HG02610 (cell line): ENCODE measurements around the gene CLSTN2.

Source experiments
- ATAC-seq: cut with Tn5 transposase; IDR thresholded peaks from one replicate; pipeline ENCODE4 v1.9.1; 2021; ENCODE audit warnings: mild to moderate bottlenecking, moderate library complexity; ENCODE audit not compliant: unreplicated experiment

The CLSTN2 gene

GRCh38 chr3:140004271-140004670 is 69.3 kb downstream of the CLSTN2 start:
- no peak for ATAC-seq

GRCh38 chr3:140006331-140006730 is 71.3 kb downstream of the CLSTN2 start:
- ATAC-seq, result no peak

GRCh38 chr3:140007081-140007480 is 72.1 kb downstream of the CLSTN2 start:
- no peak for ATAC-seq

- ATAC-seq, result no peak
Observed at GRCh38 chr3:140007911-140008869, 73.2 kb downstream of the CLSTN2 start.

GRCh38 chr3:140010391-140010790 is 75.4 kb downstream of the CLSTN2 start:
- no peak for ATAC-seq

GRCh38 chr3:140011086-140011485 is 76.1 kb downstream of the CLSTN2 start:
- ATAC-seq, result no peak

- no peak for ATAC-seq
Observed at GRCh38 chr3:140011611-140012277, 76.8 kb downstream of the CLSTN2 start.

- ATAC-seq, result no peak
Observed at GRCh38 chr3:140013220-140013619, 78.2 kb downstream of the CLSTN2 start.

GRCh38 chr3:140014831-140015495 is 80.0 kb downstream of the CLSTN2 start:
- ATAC-seq, result no peak

- no peak for ATAC-seq
Observed at GRCh38 chr3:140015741-140016140, 80.8 kb downstream of the CLSTN2 start.

GRCh38 chr3:140018556-140018955 is 83.6 kb downstream of the CLSTN2 start:
- ATAC-seq, result no peak

- ATAC-seq, result no peak
Observed at GRCh38 chr3:140019946-140020345, 85.0 kb downstream of the CLSTN2 start.

GRCh38 chr3:140020541-140020940 is 85.6 kb downstream of the CLSTN2 start:
- no peak for ATAC-seq

- no peak for ATAC-seq
Observed at GRCh38 chr3:140021269-140021668, 86.3 kb downstream of the CLSTN2 start.

- ATAC-seq, result no peak
Observed at GRCh38 chr3:140022066-140022770, 87.2 kb downstream of the CLSTN2 start.

- no peak for ATAC-seq
Observed at GRCh38 chr3:140023616-140024530, 88.9 kb downstream of the CLSTN2 start.

- no peak for ATAC-seq
Observed at GRCh38 chr3:140031170-140031569, 96.2 kb downstream of the CLSTN2 start.

- ATAC-seq, result no peak
Observed at GRCh38 chr3:140034058-140034457, 99.1 kb downstream of the CLSTN2 start.

GRCh38 chr3:140035871-140036270 is 100.9 kb downstream of the CLSTN2 start:
- ATAC-seq, result no peak

GRCh38 chr3:140050396-140050795 is 115.4 kb downstream of the CLSTN2 start:
- no peak for ATAC-seq
